ENCODE results near the gene PYCR2. TPM values are rescaled to one million over a fixed set of nuclear protein-coding genes. Genes with fewer than 3 reads are reported as not detected.

The PYCR2 gene
- polyA plus RNA-seq, 3 donors: 50.0 to 59.1 (median 57.3) TPM

DNA sequence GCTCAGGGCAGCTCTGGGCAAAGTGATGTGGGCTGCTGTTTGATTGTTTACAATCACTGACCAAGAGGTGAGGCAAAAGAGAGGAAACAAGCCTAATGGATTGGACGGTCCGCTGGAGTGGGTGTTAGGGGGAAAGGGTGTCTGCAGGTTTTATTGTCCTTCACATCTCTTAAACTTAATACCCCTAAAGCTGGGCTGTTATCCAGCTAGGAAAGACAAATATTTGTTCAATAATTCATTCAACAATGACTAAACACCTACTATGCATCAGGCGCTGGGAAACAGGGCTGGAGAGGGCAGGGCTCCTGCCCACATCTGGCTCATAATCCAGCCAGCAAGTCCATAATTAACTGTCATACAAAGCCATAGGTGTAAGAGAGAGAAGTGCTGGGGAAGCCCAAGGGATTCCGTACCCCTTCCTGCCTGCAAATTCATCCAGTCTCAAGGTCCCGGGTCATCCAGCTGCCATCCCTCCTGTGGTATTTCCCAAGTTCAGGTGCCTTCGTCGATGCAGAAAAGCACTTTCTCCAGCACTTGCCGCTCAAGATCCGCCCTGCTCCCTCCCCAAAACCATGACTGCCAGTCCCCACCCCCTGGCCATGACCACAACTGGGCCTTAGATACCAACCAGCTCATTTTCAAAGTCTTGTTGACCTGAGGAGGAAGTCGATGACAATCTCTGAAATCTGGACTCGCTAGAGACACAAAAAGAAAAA lies 52.5 kb downstream of the PYCR2 start:
- DNase-seq (ENCODE audit: extremely low read depth in 1 of 11, low read depth in 9 of 11, low spot score in 4 of 11): no peak

DNA sequence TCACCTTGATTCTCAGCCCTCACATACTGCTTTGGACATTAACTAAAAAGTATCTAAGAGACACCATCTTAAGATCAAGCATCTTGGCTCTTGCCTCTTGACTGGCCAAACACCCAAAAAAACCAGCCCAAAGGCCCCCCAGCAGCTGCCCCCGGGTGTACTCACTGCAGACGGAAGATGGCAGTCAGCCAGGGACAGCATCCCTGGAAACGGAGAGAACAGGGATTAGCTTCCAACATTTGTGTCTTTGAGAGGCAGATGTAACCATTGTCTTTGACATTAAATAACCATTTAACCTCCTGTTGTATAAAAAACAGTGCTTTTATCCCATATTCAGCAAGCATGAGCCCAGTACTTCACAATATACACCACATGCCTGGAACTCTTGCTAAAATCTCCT lies 53.1 kb downstream of the PYCR2 start:
- DNase-seq (ENCODE audit: extremely low read depth in 1 of 11, low read depth in 9 of 11, low spot score in 4 of 11): no peak

Other genes with a start within 250 kb of the PYCR2 start
- 100 to 1,000 TPM; 397 to 497 (median 435) TPM for gene SRP9, start 146.4 kb downstream of the PYCR2 start, polyA plus RNA-seq (ENCODE audit: insufficient read length in 3 of 3)
- 10 to 100 TPM; 52.0 to 60.3 (median 58.9) TPM for gene EPHX1, start 114.1 kb downstream of the PYCR2 start, polyA plus RNA-seq (ENCODE audit: insufficient read length in 3 of 3)
- 10 to 100 TPM; 47.2 to 94.4 (median 48.6) TPM for gene TMEM63A, start 41.9 kb downstream of the PYCR2 start, polyA plus RNA-seq (ENCODE audit: insufficient read length in 3 of 3)
- gene LEFTY1, start 35.1 kb downstream of the PYCR2 start, polyA plus RNA-seq (ENCODE audit: insufficient read length in 3 of 3): 1 to 10 TPM; 4.2 to 5.5 (median 4.8) TPM
- gene LEFTY2, start 17.0 kb upstream of the PYCR2 start, polyA plus RNA-seq (ENCODE audit: insufficient read length in 3 of 3): 1 to 10 TPM in 1 of 3 donors, under 1 TPM in 2; 0.82 to 1.5 (median 0.89) TPM
- 10 to 100 TPM; 19.9 to 23.8 (median 21.7) TPM for gene SDE2, start 75.1 kb upstream of the PYCR2 start, polyA plus RNA-seq (ENCODE audit: insufficient read length in 3 of 3)
- gene H3-3A, start 138.5 kb upstream of the PYCR2 start, polyA plus RNA-seq (ENCODE audit: insufficient read length in 3 of 3): 1,000 to 10,000 TPM; 1,156 to 1,461 (median 1,232) TPM